ENCODE measurements around the gene VPS52.
"Not testable (repeated sequence)": the region's sequence is repeated elsewhere in the genome, so short reads cannot be mapped to it uniquely, and the experiment has no call there.

VPS52 gene

GRCh38 chr6:33279971-33280511, 8.4 kb upstream of the VPS52 start:
- DNase-seq: no peak

GRCh38 chr6:33279257-33279695, 7.6 kb upstream of the VPS52 start:
- DNase-seq: no peak

GRCh38 chr6:33278810-33279209, 7.1 kb upstream of the VPS52 start:
- no peak for DNase-seq

- DNase-seq: no peak
Observed at GRCh38 chr6:33278392-33278741, 6.7 kb upstream of the VPS52 start.

GRCh38 chr6:33277663-33278391, 6.2 kb upstream of the VPS52 start:
- DNase-seq: no peak

GRCh38 chr6:33276864-33277662, 5.4 kb upstream of the VPS52 start, which contains the start of gene B3GALT4:
Gene B3GALT4 (plus strand): TSS chr6:33277123. CDS start chr6:33277420, 297 bp downstream.
- peak; percentile 80 for DNase-seq

GRCh38 chr6:33276581-33276863, 4.8 kb upstream of the VPS52 start:
- no peak for DNase-seq

GRCh38 chr6:33275795-33276580, 4.3 kb upstream of the VPS52 start:
- DNase-seq: not testable (repeated sequence)

GRCh38 chr6:33273924-33274902, 2.5 kb upstream of the VPS52 start:
- no peak for DNase-seq

- DNase-seq: no peak
Observed at GRCh38 chr6:33273129-33273923, 1.6 kb upstream of the VPS52 start.

- DNase-seq: no peak
Observed at GRCh38 chr6:33272275-33273128, 826 bp upstream of the VPS52 start.

- no peak for DNase-seq
Observed at GRCh38 chr6:33271117-33271467, 584 bp downstream of the VPS52 start.

GRCh38 chr6:33264015-33264414, 7.7 kb downstream of the VPS52 start:
- DNase-seq: no peak

GRCh38 chr6:33262490-33262889, 9.2 kb downstream of the VPS52 start:
- DNase-seq: not testable (repeated sequence)

- no peak for DNase-seq
Observed at GRCh38 chr6:33259032-33259431, 12.6 kb downstream of the VPS52 start.

- DNase-seq: no peak
Observed at GRCh38 chr6:33254591-33254990, 17.1 kb downstream of the VPS52 start.

GRCh38 chr6:33252759-33253158, 18.9 kb downstream of the VPS52 start:
- no peak for DNase-seq

GRCh38 chr6:33251395-33252012, 20.2 kb downstream of the VPS52 start:
- no peak for DNase-seq

- DNase-seq: no peak
Observed at GRCh38 chr6:33250731-33251130, 20.9 kb downstream of the VPS52 start.

Data from NCI-H345 (cell line).